Measurements from ENCODE around the gene HIPK2. TPM values are rescaled to one million over a fixed set of nuclear protein-coding genes. Genes with fewer than 3 reads are reported as not detected.

Gene HIPK2
- total and polyA plus RNA-seq, 7 donors = 18.1 to 166 (median 78.5) TPM

- Histone ChIP-seq H3K27ac (peak overlapping the region; percentile 25), H3K9me3 (no peaks in the 10 kb centered on the region), H3K4me1 (peaks cover 56% of the 10 kb centered on the region), H3K36me3 (ENCODE audit: insufficient read depth in 1 of 2, low read depth in 1 of 2) (peaks cover 0 to 23% of the 10 kb centered on the region in 2 donors), H3K4me3 (peak overlapping the region; percentile 16), H3K27me3 (ENCODE audit: insufficient read depth in 3 of 3, low read length in 2 of 3) (no peaks in the 10 kb centered on the region)
- DNase-seq (no peak), ATAC-seq (no peak)
- intact Hi-C loops (cut with DNase I) = loop anchor here in 1 of 2 donors (10.0 kb wide), 1 partner anchor 231 kb away; no protein-coding TSS in a partner anchor
- WGBS, 3 donors = 87 to 89% (median 88%) methylated on average over 5 of the region's 5 CpGs
- TF ChIP-seq CTCF (IDR thresholded peaks at IDR 0.05) = no peak
Observed at GRCh38 chr7:139773371-139773770, 4.4 kb downstream of the HIPK2 start.

- TF ChIP-seq CTCF (IDR thresholded peaks at IDR 0.05) = no peak
- intact Hi-C loops (cut with DNase I) = loop anchor here in 1 of 2 donors (10.0 kb wide), 1 partner anchor 232 kb away; no protein-coding TSS in a partner anchor
- H3K27ac ChIP-seq = peak overlapping the region; percentile 25
- H3K4me3 ChIP-seq = no peak overlapping the region
- H3K27me3 ChIP-seq (ENCODE audit: insufficient read depth in 3 of 3, low read length in 2 of 3) = no peaks in the 10 kb centered on the region
- peaks cover 0 to 23% of the 10 kb centered on the region in 2 donors for H3K36me3 ChIP-seq (ENCODE audit: insufficient read depth in 1 of 2, low read depth in 1 of 2)
- DNase-seq (no peak), ATAC-seq (no peak)
- WGBS, 3 donors = 90 to 95% (median 92%) methylated on average over 6 of the region's 6 CpGs
- peaks cover 61% of the 10 kb centered on the region for H3K4me1 ChIP-seq
- H3K9me3 ChIP-seq = no peaks in the 10 kb centered on the region
Observed at GRCh38 chr7:139772873-139773272, 4.9 kb downstream of the HIPK2 start.

GRCh38 chr7:139772115-139772514 is 5.7 kb downstream of the HIPK2 start:
- peaks cover 68% of the 10 kb centered on the region for H3K4me1 ChIP-seq
- DNase-seq (no peak), ATAC-seq (no peak)
- 89 to 96% (median 92%) methylated on average over 7 of the region's 7 CpGs for WGBS, 3 donors
- no peaks in the 10 kb centered on the region for H3K27me3 ChIP-seq (ENCODE audit: insufficient read depth in 3 of 3, low read length in 2 of 3)
- no peaks in the 10 kb centered on the region for H3K9me3 ChIP-seq
- peaks cover 0 to 23% of the 10 kb centered on the region in 2 donors for H3K36me3 ChIP-seq (ENCODE audit: insufficient read depth in 1 of 2, low read depth in 1 of 2)
- no peak overlapping the region for H3K4me3 ChIP-seq
- TF ChIP-seq CTCF (IDR thresholded peaks at IDR 0.05) = no peak
- intact Hi-C loops (cut with DNase I) = loop anchor here in 1 of 2 donors (10.0 kb wide), 1 partner anchor 233 kb away; no protein-coding TSS in a partner anchor
- H3K27ac ChIP-seq = no peak overlapping the region

GRCh38 chr7:139771001-139771956 is 6.5 kb downstream of the HIPK2 start:
- Histone ChIP-seq H3K27me3 (ENCODE audit: insufficient read depth in 3 of 3, low read length in 2 of 3) (no peaks in the 10 kb centered on the region), H3K4me1 (peaks cover 77% of the 10 kb centered on the region), H3K36me3 (ENCODE audit: insufficient read depth in 1 of 2, low read depth in 1 of 2) (peaks cover 0 to 23% of the 10 kb centered on the region in 2 donors), H3K9me3 (no peaks in the 10 kb centered on the region), H3K27ac (no peak overlapping the region), H3K4me3 (no peak overlapping the region)
- intact Hi-C loops (cut with DNase I) = loop anchor here in 1 of 2 donors (10.0 kb wide), 1 partner anchor 234 kb away; no protein-coding TSS in a partner anchor
- DNase-seq (no peak), ATAC-seq (peak in 1 of 4 donors; percentile 17)
- 82 to 89% (median 83%) methylated on average over 15 of the region's 15 CpGs for WGBS, 3 donors
- TF ChIP-seq CTCF (IDR thresholded peaks at IDR 0.05) = no peak

Measured in psoas muscle (tissue), 8 donors.